ENCODE measurements around the gene C18orf32.
"Not testable (repeated sequence)": the region's sequence is repeated elsewhere in the genome, so short reads cannot be mapped to it uniquely, and the experiment has no call there.

C18orf32 gene

GRCh38 chr18:49467599-49467998 is 19.4 kb downstream of the C18orf32 start:
- DNase-seq (ENCODE audit: low spot score), result no peak

GRCh38 chr18:49467019-49467563 is 19.9 kb downstream of the C18orf32 start:
- no peak for DNase-seq (ENCODE audit: low spot score)

- DNase-seq (ENCODE audit: low spot score), result peak; percentile 81
Measured at GRCh38 chr18:49464718-49465598, 22.1 kb downstream of the C18orf32 start.

DNA sequence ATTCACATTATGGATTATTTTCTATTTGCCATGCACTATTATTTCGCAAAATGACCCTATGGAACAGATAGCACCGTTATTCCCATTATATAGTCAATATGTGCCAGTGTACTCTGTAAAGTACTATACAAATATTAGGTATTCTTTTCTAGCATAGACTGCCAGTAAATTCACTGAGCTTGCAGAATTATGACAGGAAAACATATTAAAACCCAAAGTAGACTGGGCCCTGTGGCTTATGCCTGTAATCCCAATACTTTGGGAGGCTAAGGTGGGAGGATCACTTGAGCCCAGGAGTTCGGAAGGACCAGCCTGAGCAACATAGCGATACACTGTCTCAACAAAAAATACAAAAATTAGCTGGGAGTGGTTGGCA is 25.4 kb downstream of the C18orf32 start:
- no peak for DNase-seq (ENCODE audit: low spot score)

- no peak for DNase-seq (ENCODE audit: low spot score)
Measured at GRCh38 chr18:49460976-49461601, 25.9 kb downstream of the C18orf32 start.

DNA sequence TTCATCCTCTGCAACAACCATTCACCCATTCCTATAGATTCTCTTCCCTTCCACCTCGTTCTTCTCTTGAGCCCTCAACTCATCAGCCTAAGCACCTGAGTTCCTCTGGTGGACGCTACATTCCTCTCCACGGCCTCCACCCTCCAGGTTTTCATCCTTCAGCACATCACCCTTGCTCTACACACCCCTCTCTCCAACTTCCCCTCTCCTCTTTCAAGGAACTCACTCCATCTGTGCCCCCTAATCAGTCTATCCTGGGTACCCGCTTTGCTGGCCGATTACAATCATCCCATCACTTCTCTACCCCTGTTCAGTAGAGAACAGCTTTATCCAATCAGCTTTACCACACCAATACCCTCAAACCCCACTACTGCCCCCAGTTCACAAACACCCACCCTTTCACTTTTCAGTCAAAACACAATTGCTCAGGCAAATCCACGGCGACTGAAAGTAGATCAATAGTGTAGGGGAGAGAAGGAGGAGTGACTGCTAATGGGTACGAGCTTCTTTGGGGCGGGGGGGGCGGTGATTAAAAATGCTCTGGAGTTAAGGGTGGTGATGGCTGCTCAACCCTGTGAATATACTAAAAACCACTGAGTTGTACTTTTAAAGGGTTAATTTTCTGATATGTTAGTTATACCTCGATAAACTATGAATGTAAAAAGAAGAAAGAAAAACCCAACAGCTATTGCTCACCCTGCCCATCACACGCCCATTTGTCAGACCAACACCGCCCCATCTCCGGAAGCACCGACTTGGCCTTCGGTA is 27.4 kb downstream of the C18orf32 start:
- no peak for DNase-seq (ENCODE audit: low spot score)

DNA sequence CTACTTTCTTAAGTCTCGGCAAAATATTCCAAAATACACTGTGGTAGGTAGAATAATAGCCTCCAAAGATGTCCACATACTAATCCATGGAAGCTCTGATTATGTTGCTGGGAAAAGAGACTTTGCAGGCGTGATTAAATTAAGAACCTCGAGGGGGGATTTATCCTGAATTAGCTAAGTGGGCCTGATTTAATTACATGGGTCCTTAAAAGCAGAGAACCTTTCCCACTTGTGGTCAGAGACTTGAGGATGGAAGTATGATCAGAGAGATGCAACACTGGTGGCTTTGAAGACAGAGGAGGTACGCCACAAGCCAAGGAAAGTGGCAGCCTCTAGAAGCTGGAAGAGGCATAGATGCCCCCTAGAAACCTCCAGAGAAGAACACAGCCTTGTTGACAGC is 29.4 kb downstream of the C18orf32 start:
- DNase-seq (ENCODE audit: low spot score), result no peak

GRCh38 chr18:49456794-49457193 is 30.2 kb downstream of the C18orf32 start:
- no peak for DNase-seq (ENCODE audit: low spot score)

- not testable (repeated sequence) for DNase-seq (ENCODE audit: low spot score)
Measured at GRCh38 chr18:49452534-49452933, 34.5 kb downstream of the C18orf32 start.

DNA sequence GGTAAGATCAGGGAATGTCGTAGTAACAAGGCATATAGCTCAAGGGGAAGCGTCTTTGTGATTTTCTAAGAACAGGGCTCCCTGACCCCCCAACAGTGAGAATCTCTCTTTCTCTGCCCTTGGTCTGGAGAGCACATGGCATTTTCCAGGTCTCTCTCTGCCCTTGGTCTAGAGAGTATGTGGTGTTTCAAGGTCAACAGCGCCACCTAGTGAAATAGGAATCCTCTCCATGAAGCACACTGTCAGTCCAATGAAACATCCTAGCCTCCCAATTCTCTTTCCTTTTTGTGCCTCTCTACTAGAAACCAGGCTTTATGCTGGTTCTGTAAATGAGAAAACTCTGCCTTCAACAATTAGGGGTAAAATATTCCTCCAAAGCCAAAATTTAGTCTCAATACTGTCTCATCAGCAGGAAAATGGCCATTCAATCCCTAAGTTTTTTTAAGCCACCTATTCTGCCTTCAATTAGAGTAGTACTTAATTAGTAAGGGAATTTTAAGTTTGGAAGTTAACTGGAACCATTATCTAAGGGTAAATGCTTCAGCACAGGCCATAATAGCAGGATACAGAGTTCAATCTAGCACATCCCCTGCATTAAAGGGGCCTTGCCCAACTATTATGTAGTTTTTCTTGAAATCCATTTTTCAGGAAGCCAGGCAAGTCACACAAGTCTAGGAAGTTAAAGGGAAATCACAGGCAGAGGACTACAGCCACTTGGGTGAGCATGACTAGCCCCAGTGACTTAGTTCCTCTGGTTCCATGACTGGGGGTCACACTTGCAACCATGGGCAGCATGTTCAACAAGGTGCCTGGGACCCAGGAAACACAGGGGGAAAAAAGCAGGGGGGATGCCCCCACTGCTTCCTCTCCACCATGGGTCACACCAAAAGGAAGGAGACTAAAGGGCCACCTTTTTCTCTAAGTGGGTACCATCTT is 39.0 kb downstream of the C18orf32 start:
- peak; percentile 69 for DNase-seq (ENCODE audit: low spot score)

DNA sequence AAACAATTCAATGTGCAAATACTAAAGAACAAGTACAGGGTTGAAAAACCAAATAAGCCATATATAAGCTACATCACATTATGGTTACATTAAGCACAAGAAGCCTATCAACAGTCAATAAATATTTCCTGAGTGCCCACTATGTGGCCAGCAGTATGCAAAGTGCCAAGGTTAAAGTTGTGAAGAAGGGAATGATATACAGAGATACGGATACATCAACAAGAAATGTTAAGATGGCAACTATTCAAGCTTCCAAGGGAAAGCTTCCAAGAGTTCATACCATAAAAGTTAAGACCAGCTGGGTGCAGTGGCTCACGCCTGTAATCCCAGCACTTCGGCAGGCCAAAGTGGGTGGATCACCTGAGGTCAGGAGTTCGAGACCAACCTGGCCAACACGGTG is 40.6 kb downstream of the C18orf32 start:
- DNase-seq (ENCODE audit: low spot score), result no peak

GRCh38 chr18:49444581-49444980 is 42.5 kb downstream of the C18orf32 start:
- no peak for DNase-seq (ENCODE audit: low spot score)

GRCh38 chr18:49443837-49444236 is 43.2 kb downstream of the C18orf32 start:
- DNase-seq (ENCODE audit: low spot score), result no peak

GRCh38 chr18:49441338-49441938 is 45.6 kb downstream of the C18orf32 start:
- DNase-seq (ENCODE audit: low spot score), result no peak

DNA sequence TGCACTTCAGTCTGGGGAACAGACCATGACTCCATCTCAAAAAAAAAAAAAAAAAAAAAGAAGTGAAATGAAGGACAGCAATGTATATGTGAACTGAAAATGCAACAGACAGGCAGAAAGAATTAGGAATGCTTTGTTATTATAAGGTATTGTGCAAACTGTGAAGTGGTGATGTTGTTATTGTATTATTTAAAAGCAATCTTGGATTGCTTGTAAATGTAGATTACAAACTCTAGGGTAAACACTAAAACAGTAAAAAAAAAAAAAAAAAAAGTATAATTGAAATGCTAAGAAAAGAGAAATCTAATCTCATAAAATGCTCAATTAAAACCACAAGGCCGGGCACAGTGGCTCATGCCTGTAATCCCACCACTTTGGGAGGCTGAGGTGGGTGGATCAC is 51.9 kb downstream of the C18orf32 start:
- DNase-seq (ENCODE audit: low spot score), result no peak

GRCh38 chr18:49432602-49433001 is 54.4 kb downstream of the C18orf32 start:
- DNase-seq (ENCODE audit: low spot score), result no peak

DNA sequence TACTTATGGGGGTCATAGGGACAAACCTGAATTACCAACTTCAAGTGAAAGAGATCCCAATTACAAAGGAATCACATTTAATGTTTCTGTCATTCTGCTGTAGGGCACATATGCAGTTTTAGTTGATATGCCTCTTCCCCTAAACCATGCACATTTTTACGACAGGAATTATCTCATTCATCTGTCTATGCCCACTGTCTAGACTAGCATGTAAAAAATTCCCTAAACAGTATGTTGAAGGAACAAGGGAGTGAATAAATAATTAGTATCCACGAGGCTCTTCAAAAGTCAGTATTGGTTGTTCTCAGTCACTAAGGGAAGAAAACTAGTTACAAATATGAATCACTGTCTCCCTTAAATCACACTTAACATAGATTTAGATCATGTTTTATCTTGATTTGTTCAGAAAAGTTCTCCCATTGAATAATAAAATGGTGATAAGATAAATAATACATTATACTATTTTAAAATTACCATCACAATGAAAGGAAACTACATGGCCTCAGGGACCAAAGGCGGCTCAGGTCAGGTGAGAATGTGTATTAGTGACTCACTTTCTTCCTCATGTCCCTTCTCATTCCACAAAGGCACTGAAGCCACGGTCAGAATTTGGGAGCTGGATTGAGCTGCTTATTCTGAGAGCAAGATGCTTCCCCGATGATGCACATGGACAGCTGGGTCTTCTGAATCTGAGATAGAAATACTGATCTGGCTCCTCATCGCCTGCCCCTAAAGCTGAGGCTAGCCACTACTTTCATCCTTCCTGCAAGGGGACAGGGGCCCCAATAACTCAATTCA is 55.7 kb downstream of the C18orf32 start:
- DNase-seq (ENCODE audit: low spot score), result no peak

Measured in cerebellar cortex (tissue), 1 donor.